H1 (cell line): ENCODE data around the gene UBR7. TPM values are rescaled to one million over a fixed set of nuclear protein-coding genes. Genes with fewer than 3 reads are reported as not detected.

ENCODE experiments used
- CTCF ChIA-PET: fragments of 300-600 bp; sonication (Branson Sonifier 250); formaldehyde crosslinking; loops from one replicate; lab custom pipeline; 2021; ENCODE audit not compliant: partially characterized antibody; lab: Charles Lee
- POLR2A ChIA-PET: fragments of 300-600 bp; sonication (Branson Sonifier 250); formaldehyde crosslinking; loops from one replicate; lab custom pipeline; 2021; ENCODE audit warnings: inconsistent platforms; ENCODE audit not compliant: partially characterized antibody; lab: Charles Lee
- DNase-seq, 2 experiments: peaks; one replicate each; pipeline versions ENCODE4 v3.0.0 to v3.0.0-alpha.2; 2010 to 2022; ENCODE audit warnings: low spot score in 2 of 2, low read depth in 1 of 2, mixed read lengths in 1 of 2
- FAIRE-seq: peaks from 2 replicates; lab custom pipeline; 2011; peaks lifted over from hg19 to GRCh38; lab: Jason Lieb, UNC
- H2AFZ ChIP-seq: 2 replicates; pipeline ENCODE4 v1.8.1; 2012; ENCODE audit warnings: low read length, inconsistent platforms
- H2AK5ac ChIP-seq: 2 replicates; pipeline ENCODE4 v1.6.1; 2013; ENCODE audit warnings: low read depth, low read length
- H2BK120ac ChIP-seq: replicated peaks from 2 replicates; pipeline ENCODE3; 2013; ENCODE audit warnings: low read depth, low read length, inconsistent platforms
- H2BK12ac ChIP-seq: 2 replicates; pipeline ENCODE4 v1.6.1; 2013; ENCODE audit warnings: low read depth, low read length
- H2BK15ac ChIP-seq: 2 replicates; pipeline ENCODE4 v1.6.1; 2013; ENCODE audit warnings: low read length
- H2BK20ac ChIP-seq: 2 replicates; pipeline ENCODE4 v1.6.1; 2013; ENCODE audit warnings: low read length
- H2BK5ac ChIP-seq: 2 replicates; pipeline ENCODE4 v1.6.1; 2013; ENCODE audit warnings: low read depth, low read length
- H3K14ac ChIP-seq: 2 replicates; pipeline ENCODE4 v1.6.1; 2013; ENCODE audit warnings: inconsistent platforms; ENCODE audit not compliant: insufficient read length
- H3K18ac ChIP-seq: 2 replicates; pipeline ENCODE4 v1.6.1; 2013; ENCODE audit warnings: low read length; ENCODE audit errors: extremely low read depth
- H3K23ac ChIP-seq: 2 replicates; pipeline ENCODE4 v1.6.1; 2013; ENCODE audit warnings: inconsistent platforms; ENCODE audit not compliant: insufficient read length
- H3K23me2 ChIP-seq: 2 replicates; pipeline ENCODE4 v1.6.1; 2013; ENCODE audit warnings: low read depth, low read length
- H3K27ac ChIP-seq: 2 replicates; pipeline ENCODE4 v1.6.1; 2011; ENCODE audit warnings: low read depth, low read length, inconsistent platforms
- H3K27me3 ChIP-seq, 4 experiments: replicated peaks in 1 of 4; 1 replicate in 1 of 4; 2 replicates in 3 of 4; pipeline versions ENCODE4 v1.6.1 to v1.8.1; 2011 to 2013; ENCODE audit warnings: low read length in 3 of 4, mild to moderate bottlenecking in 3 of 4, inconsistent platforms in 2 of 4, mixed read lengths in 2 of 4, moderate library complexity in 1 of 4; ENCODE audit not compliant: control insufficient read depth in 3 of 4, insufficient read depth in 3 of 4; ENCODE audit errors: extremely low read depth in 1 of 4
- H3K36me3 ChIP-seq, 4 experiments: 2 replicates each; pipeline versions ENCODE4 v1.6.1 to v1.8.1; 2011 to 2013; ENCODE audit warnings: mild to moderate bottlenecking in 4 of 4, low read length in 3 of 4, moderate library complexity in 2 of 4, control low read depth in 1 of 4, inconsistent platforms in 1 of 4; ENCODE audit not compliant: insufficient read depth in 4 of 4, control insufficient read depth in 2 of 4
- H3K4ac ChIP-seq: replicated peaks from 2 replicates; pipeline ENCODE3; 2013; ENCODE audit warnings: low read length, low read depth, mixed read lengths, inconsistent platforms; ENCODE audit not compliant: insufficient read length
- H3K4me1 ChIP-seq, 4 experiments: replicated peaks in 1 of 4; 1 replicate in 1 of 4; 2 replicates in 3 of 4; pipeline versions ENCODE4 v1.6.1 to v1.8.1; 2011 to 2013; ENCODE audit warnings: low read length in 3 of 4, inconsistent platforms in 2 of 4, mixed read lengths in 1 of 4; ENCODE audit not compliant: insufficient read depth in 4 of 4, control insufficient read depth in 3 of 4
- H3K4me2 ChIP-seq, 2 experiments: 2 replicates each; pipeline versions ENCODE4 v1.6.1 to v1.8.1; 2011 to 2013; ENCODE audit warnings: low read depth in 2 of 2, low read length in 2 of 2, control low read depth in 1 of 2, inconsistent platforms in 1 of 2, mild to moderate bottlenecking in 1 of 2; ENCODE audit not compliant: insufficient read depth in 1 of 2
- H3K4me3 ChIP-seq, 4 experiments: fragments of 200-600, 300-600 bp in 1 of 4; sonication (generic), shearing (Covaris generic), sonication (Bioruptor Twin) in 1 of 4; 2 replicates each; pipeline versions ENCODE4 v1.5.1 to v1.8.1; 2011 to 2016; ENCODE audit warnings: low read length in 4 of 4, low read depth in 3 of 4, control low read depth in 2 of 4, inconsistent platforms in 2 of 4, mild to moderate bottlenecking in 2 of 4, mixed read lengths in 1 of 4, moderate library complexity in 1 of 4; ENCODE audit not compliant: insufficient read depth in 2 of 4; ENCODE audit errors: extremely low read depth in 1 of 4
- H3K56ac ChIP-seq: replicated peaks from 2 replicates; pipeline ENCODE3; 2013; ENCODE audit warnings: low read depth, mild to moderate bottlenecking, mixed read lengths, low read length, inconsistent platforms; ENCODE audit not compliant: insufficient read length
- H3K79me1 ChIP-seq: 2 replicates; pipeline ENCODE4 v1.6.1; 2013; ENCODE audit warnings: low read depth, low read length, control low read depth
- H3K79me2 ChIP-seq, 2 experiments: 2 replicates each; pipeline versions ENCODE4 v1.6.1 to v1.8.1; 2012 to 2013; ENCODE audit warnings: low read length in 2 of 2, mild to moderate bottlenecking in 2 of 2, inconsistent platforms in 1 of 2; ENCODE audit not compliant: insufficient read depth in 2 of 2, control insufficient read depth in 1 of 2
- H3K9ac ChIP-seq, 4 experiments: replicated peaks in 1 of 4; 1 replicate in 1 of 4; 2 replicates in 3 of 4; pipeline versions ENCODE4 v1.6.1 to v1.8.1; 2011 to 2013; ENCODE audit warnings: low read depth in 3 of 4, low read length in 3 of 4, control low read depth in 2 of 4, mild to moderate bottlenecking in 2 of 4, moderate library complexity in 2 of 4, inconsistent platforms in 1 of 4; ENCODE audit errors: extremely low read depth in 1 of 4
- H3K9me3 ChIP-seq, 2 experiments: 2 replicates each; pipeline versions ENCODE4 v1.6.1 to v1.8.1; 2012 to 2013; ENCODE audit warnings: mild to moderate bottlenecking in 2 of 2, moderate library complexity in 2 of 2, control low read depth in 1 of 2, inconsistent platforms in 1 of 2, low read depth in 1 of 2, low read length in 1 of 2, mixed read lengths in 1 of 2; ENCODE audit not compliant: insufficient read depth in 2 of 2
- H4K20me1 ChIP-seq, 2 experiments: replicated peaks in 1 of 2; 2 replicates each; pipeline versions ENCODE3 to v1.8.1; 2011 to 2013; ENCODE audit warnings: inconsistent platforms in 2 of 2, low read length in 2 of 2, mild to moderate bottlenecking in 1 of 2; ENCODE audit not compliant: insufficient read depth in 2 of 2, control insufficient read depth in 1 of 2
- H4K5ac ChIP-seq: 2 replicates; pipeline ENCODE4 v1.6.1; 2013; ENCODE audit warnings: low read length, low read depth, mixed read lengths, inconsistent platforms; ENCODE audit not compliant: insufficient read length
- H4K8ac ChIP-seq: 2 replicates; pipeline ENCODE4 v1.8.0; 2013; ENCODE audit warnings: mild to moderate bottlenecking, moderate library complexity, low read length, inconsistent platforms; ENCODE audit not compliant: insufficient read depth; ENCODE audit errors: extremely low read depth
- H4K91ac ChIP-seq: replicated peaks from 2 replicates; pipeline ENCODE3; 2013; ENCODE audit warnings: low read length, mixed read lengths, inconsistent platforms; ENCODE audit not compliant: insufficient read length
- CHD2 ChIP-seq: IDR thresholded peaks from 2 replicates; pipeline ENCODE4 v1.6.1; 2012; ENCODE audit warnings: low read length, improper control_type of control experiment
- SAP30 ChIP-seq: fragments of 300-600 bp; sonication (generic); IDR thresholded peaks from 2 replicates; pipeline ENCODE4 v1.7.1; 2012; ENCODE audit warnings: low read length, moderate library complexity, mild to moderate bottlenecking, inconsistent platforms; ENCODE audit not compliant: insufficient read depth, insufficient replicate concordance
- TAF1 ChIP-seq: IDR thresholded peaks from 2 replicates; pipeline ENCODE4 v1.6.1; 2011; ENCODE audit warnings: mild to moderate bottlenecking, low read depth, low read length
- TCF12 ChIP-seq: IDR thresholded peaks from 2 replicates; pipeline ENCODE4 v1.6.1; 2011; ENCODE audit warnings: low read depth, mild to moderate bottlenecking, low read length
- WGBS, 2 experiments: shearing (Covaris generic) in 1 of 2; methylation state at CpG; one replicate each; pipeline versions ENCODE4 v1.1.6 to v1.1.7; 2013 to 2015; ENCODE audit warnings: low lambda C conversion rate in 2 of 2, mixed read lengths in 2 of 2, inconsistent platforms in 1 of 2, low coverage in 1 of 2, missing lambda C conversion rate in 1 of 2; ENCODE audit not compliant: insufficient replicate concordance in 2 of 2, insufficient coverage in 1 of 2, insufficient read length in 1 of 2; ENCODE audit errors: extremely low coverage in 1 of 2, missing lambda C conversion rate in 1 of 2; 5-methylcytosine and 5-hydroxymethylcytosine counted together
- polyA plus RNA-seq, 7 experiments: library from polyadenylated mRNA; depleted of rRNA in 3 of 7; stranded (reverse) in 5 of 7; unstranded in 2 of 7; fragments of >200 nt in 5 of 7; fragments of 200-250 nt in 2 of 7; gene quantifications; 1 replicate in 5 of 7; 2 replicates in 1 of 7; 4 replicates in 1 of 7; pipeline versions ENCODE4 v1.2.1 to v1.2.3, GENCODE V29; 2011 to 2013; ENCODE audit warnings: missing spikeins in 2 of 7, mixed read lengths in 2 of 7
- total RNA-seq: library from RNA; stranded (reverse); fragmentation: NEBNext Ultra II Directional; extraction: Animal tissue kit (Norgen Biotek cat#: 25700); gene quantifications from 2 replicates; pipeline ENCODE4 v1.2.1, GENCODE V29; 2021

The UBR7 gene
- total and polyA plus RNA-seq, 2 of the 8 experiments (the other 6 are each of a cell fraction or from before 2014, with no cell fraction given) = 20.1 to 28.4 TPM

GRCh38 chr14:93239869-93240677 is 33.0 kb downstream of the UBR7 start:
- no peak overlapping the region for H3K14ac ChIP-seq
- H3K79me2 ChIP-seq = no peaks in the 10 kb centered on the region
- CTCF ChIA-PET = interaction anchor here (1.0 to 2.7 kb wide), 3 partner anchors 108 to 301 kb away, joined by 3 to 12 read pairs (median 4); no protein-coding TSS in a partner anchor
- no peaks in the 10 kb centered on the region for H4K20me1 ChIP-seq
- no peaks in the 10 kb centered on the region for H3K23me2 ChIP-seq
- H2BK5ac ChIP-seq = no peak overlapping the region
- no peak overlapping the region for H2AFZ ChIP-seq
- no peaks in the 10 kb centered on the region for H3K27me3 ChIP-seq
- H3K79me1 ChIP-seq = no peaks in the 10 kb centered on the region
- no peak overlapping the region for H4K5ac ChIP-seq
- H3K27ac ChIP-seq = no peak overlapping the region
- H3K23ac ChIP-seq = no peak overlapping the region
- no peaks in the 10 kb centered on the region for H3K4me1 ChIP-seq
- no peak overlapping the region for H3K4me3 ChIP-seq
- no peak overlapping the region for H3K56ac ChIP-seq
- no peaks in the 10 kb centered on the region for H3K9me3 ChIP-seq
- no peak overlapping the region for H4K8ac ChIP-seq
- WGBS, 2 experiments = 96% methylated on average over 25 of the region's 25 CpGs; no CpG with 5 or more reads in 1 of the 2 experiments
- FAIRE-seq (no peak), DNase-seq (no peak)
- no peak overlapping the region for H3K4ac ChIP-seq
- H3K18ac ChIP-seq = no peak overlapping the region
- POLR2A ChIA-PET = interaction anchor here (0.6 kb wide), 1 partner anchor 30 kb away, joined by 5 read pairs; no protein-coding TSS in a partner anchor
- H2BK12ac ChIP-seq = no peak overlapping the region
- H3K9ac ChIP-seq = no peak overlapping the region
- no peak overlapping the region for H4K91ac ChIP-seq
- H3K36me3 ChIP-seq = peaks cover 2 to 25% (median 12%) of the 10 kb centered on the region in 4 experiments; a peak in 7 of 8 replicates
- H2BK15ac ChIP-seq = no peak overlapping the region
- no peak overlapping the region for H2BK20ac ChIP-seq
- H2AK5ac ChIP-seq = no peak overlapping the region
- H2BK120ac ChIP-seq = no peak overlapping the region
- H3K4me2 ChIP-seq = no peak overlapping the region
- TF ChIP-seq CHD2 (no peak), TAF1 (no peak), TCF12 (no peak), SAP30 (no peak)
